Thymus (tissue), 11 donors: ENCODE measurements around the gene CHTF18. TPM values are rescaled to one million over a fixed set of nuclear protein-coding genes. Genes with fewer than 3 reads are reported as not detected.

Source experiments
- DNase-seq, 9 donors: peaks; one replicate each; pipeline ENCODE4 v3.0.0-alpha.2; 2013; ENCODE audit warnings: low spot score in 9 of 9, low read depth in 6 of 9, missing footprints in 1 of 9
- H3K27ac ChIP-seq, 2 donors: one replicate each; pipeline ENCODE4 v1.5.1; 2013; ENCODE audit warnings: control low read depth in 1 of 2, low read depth in 1 of 2, low read length in 1 of 2, mild to moderate bottlenecking in 1 of 2, moderate library complexity in 1 of 2
- H3K27me3 ChIP-seq, 2 donors: one replicate each; pipeline ENCODE4 v1.5.1; 2013; ENCODE audit warnings: low read length in 1 of 2; ENCODE audit not compliant: control insufficient read depth in 2 of 2, insufficient read depth in 1 of 2
- H3K36me3 ChIP-seq, 2 donors: one replicate each; pipeline ENCODE4 v1.5.1; 2013; ENCODE audit warnings: low read length in 1 of 2, mild to moderate bottlenecking in 1 of 2, moderate library complexity in 1 of 2; ENCODE audit not compliant: control insufficient read depth in 2 of 2, insufficient read depth in 2 of 2
- H3K4me1 ChIP-seq, 2 donors: one replicate each; pipeline ENCODE4 v1.5.1; 2013; ENCODE audit warnings: low read length in 2 of 2; ENCODE audit not compliant: control insufficient read depth in 2 of 2, insufficient read depth in 2 of 2
- H3K4me3 ChIP-seq, 2 donors: one replicate each; pipeline ENCODE4 v1.5.1; 2013; ENCODE audit warnings: low read length in 2 of 2, control low read depth in 1 of 2, mild to moderate bottlenecking in 1 of 2
- H3K9me3 ChIP-seq, 2 donors: one replicate each; pipeline ENCODE4 v1.5.1; 2013; ENCODE audit warnings: low read length in 1 of 2, mild to moderate bottlenecking in 1 of 2; ENCODE audit not compliant: control insufficient read depth in 2 of 2, insufficient read depth in 1 of 2
- WGBS: extraction: QIAGEN DNeasy Blood & Tissue Kit; methylation state at CpG from one replicate; pipeline ENCODE4 v1.1.7; 2013; 5-methylcytosine and 5-hydroxymethylcytosine counted together
- polyA plus RNA-seq: library from polyadenylated mRNA; stranded (reverse); fragments of 200-250 nt; gene quantifications from one replicate; pipeline ENCODE4 v1.2.3, GENCODE V29; 2013
- total RNA-seq: library from RNA; stranded (reverse); fragments of 120-200 nt; gene quantifications from one replicate; pipeline ENCODE4 v1.2.4, GENCODE V29; 2013
- donor health status: healthy.

CHTF18 gene
- total and polyA plus RNA-seq, 2 donors = 20.4 to 38.8 TPM

GRCh38 chr16:824601-825000 is 36.2 kb downstream of the CHTF18 start:
- peaks cover 0 to 9% of the 10 kb centered on the region in 2 donors for H3K4me1 ChIP-seq
- DNase-seq = no peak
- no peak overlapping the region for H3K4me3 ChIP-seq
- peaks cover 0 to 9% of the 10 kb centered on the region in 2 donors for H3K27me3 ChIP-seq
- no peaks in the 10 kb centered on the region for H3K9me3 ChIP-seq
- H3K36me3 ChIP-seq = no peaks in the 10 kb centered on the region
- no peak overlapping the region for H3K27ac ChIP-seq
- WGBS = 92% methylated on average over 25 of the region's 25 CpGs

GRCh38 chr16:825341-826061 is 37.1 kb downstream of the CHTF18 start:
- Histone ChIP-seq H3K27me3 (peaks cover 0 to 12% of the 10 kb centered on the region in 2 donors), H3K4me3 (no peak overlapping the region), H3K4me1 (peaks cover 0 to 3% of the 10 kb centered on the region in 2 donors), H3K27ac (no peak overlapping the region), H3K9me3 (no peaks in the 10 kb centered on the region), H3K36me3 (no peaks in the 10 kb centered on the region)
- no peak for DNase-seq
- 77% methylated on average over 36 of the region's 36 CpGs for WGBS

- H3K4me1 ChIP-seq = no peaks in the 10 kb centered on the region
- no peaks in the 10 kb centered on the region for H3K36me3 ChIP-seq
- DNase-seq = no peak
- WGBS = 90% methylated on average over 24 of the region's 24 CpGs
- H3K9me3 ChIP-seq = no peaks in the 10 kb centered on the region
- H3K4me3 ChIP-seq = no peak overlapping the region
- no peak overlapping the region for H3K27ac ChIP-seq
- H3K27me3 ChIP-seq = peaks cover 0 to 24% of the 10 kb centered on the region in 2 donors
Observed at GRCh38 chr16:827513-827912, 39.1 kb downstream of the CHTF18 start.

GRCh38 chr16:828891-829290 is 40.5 kb downstream of the CHTF18 start:
- 95% methylated on average over 17 of the region's 17 CpGs for WGBS
- Histone ChIP-seq H3K4me3 (no peak overlapping the region), H3K36me3 (no peaks in the 10 kb centered on the region), H3K27ac (no peak overlapping the region), H3K4me1 (no peaks in the 10 kb centered on the region), H3K9me3 (no peaks in the 10 kb centered on the region), H3K27me3 (peaks cover 0 to 24% of the 10 kb centered on the region in 2 donors)
- DNase-seq = no peak

- Histone ChIP-seq H3K4me3 (no peak overlapping the region), H3K27ac (no peak overlapping the region), H3K9me3 (peaks cover 0 to 8% of the 10 kb centered on the region in 2 donors), H3K27me3 (peaks cover 0 to 20% of the 10 kb centered on the region in 2 donors), H3K36me3 (no peaks in the 10 kb centered on the region), H3K4me1 (no peaks in the 10 kb centered on the region)
- 89% methylated on average over 43 of the region's 43 CpGs for WGBS
- DNase-seq = no peak
Observed at GRCh38 chr16:830107-830870, 41.9 kb downstream of the CHTF18 start.

DNA sequence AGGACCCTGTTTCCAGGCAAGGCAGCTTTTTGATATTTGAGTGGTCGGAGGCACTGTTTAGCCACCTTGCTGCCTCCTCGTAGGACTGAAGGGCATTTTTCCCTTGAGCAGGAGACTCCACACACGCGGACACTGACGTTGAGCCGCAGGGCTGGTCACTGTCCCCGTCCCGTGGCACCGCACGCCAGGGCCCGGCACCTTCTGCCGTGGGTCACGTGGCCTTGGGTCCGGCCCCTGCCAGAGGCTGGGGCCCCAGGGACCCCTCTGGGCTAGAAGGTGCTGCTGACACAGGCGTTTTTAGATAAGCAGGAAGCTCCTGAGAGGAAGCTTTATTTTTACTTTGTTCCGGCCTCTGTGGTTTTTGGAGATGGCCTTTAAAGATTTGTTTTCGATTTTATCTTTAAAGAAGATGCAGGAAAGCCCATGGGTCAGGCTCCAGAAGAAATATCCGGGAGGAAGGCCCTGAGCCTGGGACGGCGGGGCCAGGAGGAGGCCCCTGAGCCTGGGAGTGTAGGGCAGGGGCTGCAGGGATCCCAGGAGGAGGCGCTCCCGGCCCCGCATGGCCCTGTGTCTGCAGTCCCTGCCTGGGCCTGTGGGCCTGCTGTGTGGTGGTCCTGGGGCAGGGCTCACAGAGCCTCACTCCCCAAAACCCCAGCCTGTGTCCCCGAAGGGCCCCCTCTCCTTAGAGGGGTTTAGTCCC is 42.6 kb downstream of the CHTF18 start:
- no peaks in the 10 kb centered on the region for H3K4me1 ChIP-seq
- H3K36me3 ChIP-seq = no peaks in the 10 kb centered on the region
- H3K27me3 ChIP-seq = peaks cover 0 to 18% of the 10 kb centered on the region in 2 donors
- peaks cover 1 to 15% of the 10 kb centered on the region in 2 donors for H3K9me3 ChIP-seq
- no peak overlapping the region for H3K4me3 ChIP-seq
- no peak overlapping the region for H3K27ac ChIP-seq
- WGBS = 28% methylated on average over 24 of the region's 24 CpGs
- DNase-seq = no peak

DNA sequence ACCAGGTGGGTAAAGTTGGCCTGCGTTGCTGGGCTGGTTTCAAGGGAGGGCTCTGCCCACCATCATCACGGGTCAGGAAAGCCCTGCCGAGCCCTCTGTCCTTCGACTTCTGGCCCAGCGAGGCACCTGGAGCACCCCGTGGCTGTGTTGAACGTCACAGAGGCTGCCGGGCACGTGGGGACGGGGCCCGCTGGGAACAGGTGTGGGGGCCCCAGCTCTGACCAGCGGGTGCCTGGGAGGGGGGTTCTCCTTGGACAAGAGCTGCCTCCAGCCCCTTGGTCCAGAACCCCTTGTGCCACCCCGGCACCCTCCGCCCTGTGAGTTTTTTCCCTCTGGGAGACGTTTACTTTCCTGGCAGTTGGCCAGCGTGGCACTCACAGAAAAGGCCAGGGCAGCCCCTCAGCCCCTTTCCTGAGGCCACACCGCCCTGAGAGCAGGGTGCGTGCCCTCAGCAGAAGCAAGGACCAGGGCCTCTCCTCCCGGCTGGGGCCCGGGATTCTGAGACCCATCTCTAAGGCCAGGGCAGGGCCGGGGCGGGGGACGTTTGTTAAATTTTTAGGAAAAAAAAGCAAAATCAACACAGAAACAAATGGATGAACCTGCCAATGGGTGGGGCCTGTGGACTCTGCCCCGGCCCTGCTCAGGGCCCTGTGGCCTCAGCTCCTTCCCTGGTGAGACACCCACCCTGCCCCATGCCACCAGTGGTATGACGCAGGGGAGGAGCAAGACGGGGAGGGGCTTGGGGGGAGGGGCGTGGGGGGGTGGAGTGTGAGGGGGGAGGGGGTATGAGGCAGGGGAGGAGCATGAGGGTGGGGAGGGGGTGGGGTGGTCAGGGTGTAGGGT is 43.4 kb downstream of the CHTF18 start:
- Histone ChIP-seq H3K4me3 (no peak overlapping the region), H3K36me3 (no peaks in the 10 kb centered on the region), H3K27ac (no peak overlapping the region), H3K9me3 (peaks cover 1 to 20% of the 10 kb centered on the region in 2 donors), H3K27me3 (peaks cover 0 to 18% of the 10 kb centered on the region in 2 donors), H3K4me1 (no peaks in the 10 kb centered on the region)
- no peak for DNase-seq
- 84% methylated on average over 27 of the region's 27 CpGs for WGBS

GRCh38 chr16:832652-833336 is 44.4 kb downstream of the CHTF18 start:
- no peak overlapping the region for H3K4me3 ChIP-seq
- 93% methylated on average over 35 of the region's 35 CpGs for WGBS
- H3K4me1 ChIP-seq = no peaks in the 10 kb centered on the region
- no peak for DNase-seq
- H3K27ac ChIP-seq = no peak overlapping the region
- no peaks in the 10 kb centered on the region for H3K36me3 ChIP-seq
- H3K27me3 ChIP-seq = peaks cover 0 to 18% of the 10 kb centered on the region in 2 donors
- peaks cover 1 to 24% of the 10 kb centered on the region in 2 donors for H3K9me3 ChIP-seq
